C4-2B (cell line): Measurements from ENCODE around the gene LRRC66.

Experiments used
- CTCF ChIP-seq: fragments of 450-650 bp; conservative IDR thresholded peaks from 2 replicates; pipeline ENCODE4 v1.5.1; 2017; ENCODE audit warnings: mild to moderate bottlenecking
- ZFX ChIP-seq: fragments of 450-650 bp; IDR thresholded peaks from 2 replicates; pipeline ENCODE4 v1.6.1; 2017

GRCh38 chr4:52001616-52002015, 18.5 kb downstream of the LRRC66 start:
- TF ChIP-seq CTCF = no peak
- no peak for TF ChIP-seq ZFX
